IPS-20b (cell line): ENCODE measurements around the gene FAM9C.
A peak's percentile ranks its signal among the peaks of the same experiment; 100 is the strongest.
"Not testable (repeated sequence)": the region's sequence is repeated elsewhere in the genome, so short reads cannot be mapped to it uniquely, and the experiment has no call there.

Source experiments
- H3K27ac ChIP-seq: one replicate; pipeline ENCODE4 v1.5.1; 2013; ENCODE audit warnings: low read length
- H3K27me3 ChIP-seq: 2 replicates; pipeline ENCODE4 v1.6.1; 2013; ENCODE audit warnings: mild to moderate bottlenecking, low read length, inconsistent platforms; ENCODE audit not compliant: insufficient read depth
- H3K36me3 ChIP-seq: 2 replicates; pipeline ENCODE4 v1.6.1; 2013; ENCODE audit warnings: low read depth, mild to moderate bottlenecking, inconsistent platforms, low read length, moderate library complexity; ENCODE audit not compliant: insufficient read depth
- H3K4me1 ChIP-seq: 2 replicates; pipeline ENCODE4 v1.6.1; 2013; ENCODE audit warnings: mild to moderate bottlenecking, control low read depth, inconsistent platforms, low read length, moderate library complexity; ENCODE audit not compliant: insufficient read depth
- H3K4me3 ChIP-seq: 2 replicates; pipeline ENCODE4 v1.5.1; 2013; ENCODE audit warnings: mild to moderate bottlenecking, low read length, inconsistent platforms
- H3K9ac ChIP-seq: 2 replicates; pipeline ENCODE4 v1.6.1; 2013; ENCODE audit warnings: low read depth, mild to moderate bottlenecking, inconsistent platforms, low read length, moderate library complexity
- H3K9me3 ChIP-seq: 2 replicates; pipeline ENCODE4 v1.6.1; 2013; ENCODE audit warnings: mild to moderate bottlenecking, low read depth, low read length, inconsistent platforms; ENCODE audit not compliant: insufficient read depth

Gene FAM9C

DNA sequence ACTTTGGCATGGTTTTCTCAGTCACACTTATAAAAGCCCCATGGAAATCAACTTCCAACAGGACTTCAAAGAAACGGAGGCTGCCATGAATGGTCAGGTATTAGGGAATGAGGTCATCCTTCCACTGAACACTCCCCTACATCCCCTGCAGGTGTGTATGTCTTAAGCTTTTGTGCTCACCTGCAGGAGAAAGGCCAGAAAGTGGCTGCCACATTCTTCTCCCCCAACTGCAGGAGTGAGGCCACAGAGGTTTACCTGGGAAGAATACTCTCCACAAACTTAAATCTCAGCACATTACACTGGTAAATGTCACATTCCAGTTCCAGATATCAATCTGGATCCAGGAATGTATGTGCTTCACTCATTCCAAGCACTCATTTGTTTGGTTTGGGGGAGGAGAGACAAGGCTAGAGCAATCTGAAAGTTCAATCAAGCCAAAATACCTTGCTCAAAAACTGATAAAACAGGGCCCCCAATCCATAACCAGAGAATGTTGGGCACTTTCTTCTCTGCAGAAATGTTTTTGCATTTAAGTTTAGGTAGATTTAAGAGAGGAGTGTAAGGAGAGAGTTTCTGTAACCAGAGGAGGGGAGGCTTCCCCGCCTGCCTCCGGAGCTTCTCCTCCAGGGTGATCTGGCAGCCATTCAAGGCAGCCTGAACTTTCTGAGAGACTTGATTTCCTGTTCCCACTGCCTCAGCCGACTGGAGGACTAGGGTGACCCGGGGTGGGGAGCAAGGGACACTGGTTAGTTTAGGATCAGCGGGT is 15.4 kb downstream of the FAM9C start:
- H3K9ac ChIP-seq, result peak overlapping the region; percentile 72; the same call in 1 of the 2 replicates
- no peaks in the 10 kb centered on the region for H3K9me3 ChIP-seq
- H3K27ac ChIP-seq, result peak overlapping the region; percentile 65
- peaks cover 14% of the 10 kb centered on the region; the same call in 1 of the 2 replicates for H3K4me1 ChIP-seq
- no peaks in the 10 kb centered on the region for H3K27me3 ChIP-seq
- peak overlapping the region; percentile 4; the same call in 1 of the 2 replicates for H3K4me3 ChIP-seq
- no peaks in the 10 kb centered on the region for H3K36me3 ChIP-seq

GRCh38 chrX:13026877-13027652 is 17.4 kb downstream of the FAM9C start:
- Histone ChIP-seq H3K36me3 (no peaks in the 10 kb centered on the region), H3K9ac (no peak overlapping the region), H3K27ac (no peak overlapping the region), H3K4me1 (peaks cover 14% of the 10 kb centered on the region; the same call in 1 of the 2 replicates), H3K4me3 (no peak overlapping the region), H3K9me3 (no peaks in the 10 kb centered on the region), H3K27me3 (no peaks in the 10 kb centered on the region)

- H3K9me3 ChIP-seq, result no peaks in the 10 kb centered on the region
- no peak overlapping the region for H3K9ac ChIP-seq
- no peaks in the 10 kb centered on the region for H3K27me3 ChIP-seq
- no peaks in the 10 kb centered on the region for H3K36me3 ChIP-seq
- H3K4me3 ChIP-seq, result no peak overlapping the region
- H3K4me1 ChIP-seq, result peaks cover 10% of the 10 kb centered on the region; the same call in 1 of the 2 replicates
- H3K27ac ChIP-seq, result no peak overlapping the region
Measured at GRCh38 chrX:13024986-13025385, 19.4 kb downstream of the FAM9C start.

DNA sequence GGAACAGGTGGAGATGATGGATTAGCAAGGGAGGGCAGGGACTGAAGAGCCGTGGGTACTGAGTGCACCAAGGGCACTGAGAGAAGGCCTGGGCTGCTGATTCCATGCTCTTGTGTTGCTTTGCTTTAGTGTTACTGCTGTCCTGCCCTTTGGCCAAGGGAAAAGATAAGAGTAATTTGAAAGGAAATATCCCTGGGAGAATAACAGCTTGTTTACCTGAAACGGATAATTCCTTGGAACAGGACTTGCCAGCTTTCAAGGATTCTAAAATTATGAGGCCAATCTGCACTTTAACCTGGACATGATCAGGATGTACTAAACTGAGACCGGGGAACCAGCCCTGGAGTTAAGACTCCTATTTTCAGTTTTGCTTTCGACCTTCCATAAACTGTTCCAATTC is 20.4 kb downstream of the FAM9C start:
- Histone ChIP-seq H3K4me3 (no peak overlapping the region), H3K9ac (no peak overlapping the region), H3K27ac (no peak overlapping the region), H3K36me3 (no peaks in the 10 kb centered on the region), H3K9me3 (no peaks in the 10 kb centered on the region), H3K27me3 (no peaks in the 10 kb centered on the region), H3K4me1 (peaks cover under 1% of the 10 kb centered on the region; the same call in 1 of the 2 replicates)

DNA sequence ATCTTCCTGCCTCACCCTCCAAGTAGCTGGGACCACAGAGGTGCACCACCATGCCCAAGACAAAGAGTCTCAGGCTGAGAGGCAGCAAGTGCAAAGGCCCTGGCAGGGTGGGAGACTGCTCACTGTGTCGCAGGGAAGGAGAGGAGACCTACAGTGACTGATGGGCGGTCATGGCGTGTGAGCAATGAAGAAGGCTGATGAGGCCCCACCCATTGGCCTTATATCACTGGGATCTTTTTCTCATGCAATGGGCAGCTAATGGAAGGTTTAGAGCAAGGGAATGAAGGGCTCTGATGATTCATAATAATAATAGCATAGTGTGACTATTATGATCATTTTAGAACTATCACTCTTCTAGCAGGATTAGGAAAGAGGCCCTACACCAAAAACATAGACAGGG is 20.9 kb downstream of the FAM9C start:
- no peaks in the 10 kb centered on the region for H3K36me3 ChIP-seq
- no peak overlapping the region for H3K27ac ChIP-seq
- H3K9ac ChIP-seq, result no peak overlapping the region
- no peaks in the 10 kb centered on the region for H3K27me3 ChIP-seq
- no peaks in the 10 kb centered on the region for H3K9me3 ChIP-seq
- no peaks in the 10 kb centered on the region; the same call in 1 of the 2 replicates for H3K4me1 ChIP-seq
- H3K4me3 ChIP-seq, result no peak overlapping the region

DNA sequence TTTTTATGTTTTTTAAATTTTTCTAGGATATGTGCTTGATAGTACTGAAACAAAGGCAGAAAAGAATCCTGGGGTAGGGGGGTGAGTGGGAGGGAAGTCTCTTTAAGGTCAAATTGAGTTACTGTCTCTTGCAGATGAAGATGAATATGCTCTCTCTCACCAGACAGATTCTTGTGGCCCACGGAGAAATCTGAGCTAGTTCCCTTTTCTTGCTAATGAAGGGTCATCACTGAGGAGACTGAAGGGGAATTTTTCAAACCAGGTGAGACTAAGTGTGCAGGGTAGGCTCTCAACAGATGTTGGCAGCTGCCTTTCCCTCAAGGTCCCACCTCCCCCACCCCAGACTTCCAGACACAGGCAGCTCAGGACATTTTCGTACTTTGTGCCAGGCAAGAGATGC is 21.5 kb downstream of the FAM9C start:
- H3K27me3 ChIP-seq, result no peaks in the 10 kb centered on the region
- H3K27ac ChIP-seq, result no peak overlapping the region
- no peak overlapping the region for H3K4me3 ChIP-seq
- H3K9ac ChIP-seq, result no peak overlapping the region
- H3K9me3 ChIP-seq, result no peaks in the 10 kb centered on the region
- no peaks in the 10 kb centered on the region for H3K36me3 ChIP-seq
- H3K4me1 ChIP-seq, result no peaks in the 10 kb centered on the region; the same call in 1 of the 2 replicates

GRCh38 chrX:13016731-13017130 is 27.7 kb downstream of the FAM9C start:
- H3K27me3 ChIP-seq, H3K27ac ChIP-seq, H3K4me1 ChIP-seq, H3K9me3 ChIP-seq, H3K36me3 ChIP-seq, H3K9ac ChIP-seq, H3K4me3 ChIP-seq: not testable (repeated sequence)

DNA sequence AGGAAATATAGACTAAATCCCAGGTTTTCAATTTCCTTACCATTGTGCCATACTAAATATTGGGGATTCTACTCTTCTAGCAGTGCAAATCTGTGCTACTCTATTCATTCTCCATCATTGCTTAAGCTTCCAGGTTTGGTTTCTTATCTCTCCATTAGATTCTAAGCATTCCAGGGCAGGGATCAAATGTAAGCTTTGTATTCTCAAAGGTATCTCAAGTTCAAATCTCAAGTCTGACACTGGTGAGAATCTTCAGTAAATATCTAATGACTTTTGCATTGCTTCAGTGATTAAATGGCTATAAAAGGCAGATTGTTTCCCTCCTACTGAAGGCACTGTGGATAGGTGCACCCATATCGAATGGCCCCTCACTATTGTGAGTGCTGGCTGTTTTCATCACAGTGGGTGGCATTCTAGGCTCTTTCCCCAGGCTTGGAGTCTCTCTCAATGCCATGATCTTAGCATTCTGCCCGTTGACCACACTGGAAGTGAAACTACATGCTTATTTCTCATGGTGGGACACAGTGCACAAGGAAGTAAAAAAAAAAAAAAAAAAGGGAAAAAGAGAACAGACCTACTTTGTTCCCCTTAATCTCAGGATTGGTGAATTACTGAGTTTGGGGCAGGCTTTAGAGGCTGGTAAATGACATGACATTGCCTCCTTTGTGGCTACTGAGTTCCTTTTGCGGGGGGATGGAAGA is 28.7 kb downstream of the FAM9C start:
- H3K9ac ChIP-seq, result no peak overlapping the region
- no peak overlapping the region for H3K27ac ChIP-seq
- H3K9me3 ChIP-seq, result no peaks in the 10 kb centered on the region
- no peaks in the 10 kb centered on the region for H3K36me3 ChIP-seq
- H3K27me3 ChIP-seq, result no peaks in the 10 kb centered on the region
- H3K4me1 ChIP-seq, result peaks cover 9% of the 10 kb centered on the region
- H3K4me3 ChIP-seq, result no peak overlapping the region

DNA sequence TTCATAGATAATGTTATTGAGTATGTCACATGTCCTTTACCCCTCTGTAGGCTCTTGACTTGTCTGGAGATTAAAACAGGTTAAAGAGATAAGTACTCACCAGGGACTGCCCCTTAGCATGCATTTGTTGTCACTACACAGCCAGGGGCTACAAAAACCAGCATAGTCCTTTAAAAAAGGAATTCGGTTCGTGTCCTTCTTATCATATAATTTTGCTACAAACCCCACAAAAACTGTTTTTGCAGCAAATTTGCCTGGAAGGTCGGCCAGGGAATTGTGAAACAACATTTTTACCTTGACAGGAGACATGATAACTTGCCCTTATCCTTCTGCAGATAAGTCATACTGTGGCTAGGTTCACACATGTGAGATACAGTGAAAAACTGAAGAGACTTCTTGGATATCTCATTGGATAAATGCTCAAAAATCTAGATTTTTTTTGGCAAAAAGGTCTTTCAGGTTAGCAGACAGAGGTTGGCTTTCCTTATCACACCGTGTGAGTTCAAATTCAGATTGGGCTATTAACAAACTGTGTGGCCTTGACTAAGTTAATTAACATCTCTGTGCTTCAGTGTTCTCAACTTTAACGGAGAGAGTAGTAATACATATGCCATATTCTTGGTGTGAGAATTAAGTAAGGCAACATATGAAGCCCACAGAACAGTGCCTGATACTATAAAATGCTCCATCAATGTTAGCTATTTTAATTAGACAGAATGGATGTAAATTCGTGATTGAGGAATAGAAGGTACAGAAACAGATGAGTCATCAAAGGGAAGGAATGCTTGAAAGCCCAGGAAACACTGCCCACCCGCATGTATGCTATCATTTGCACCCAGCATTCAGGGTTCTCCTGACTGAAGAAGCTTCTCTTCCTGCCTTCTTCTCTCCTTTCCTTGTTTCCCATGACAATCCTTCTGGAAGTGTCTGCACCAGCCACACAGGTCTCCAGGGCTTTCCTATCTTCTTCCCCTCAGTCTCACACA is 30.0 kb downstream of the FAM9C start:
- Histone ChIP-seq H3K9ac (no peak overlapping the region), H3K27me3 (no peaks in the 10 kb centered on the region), H3K27ac (no peak overlapping the region), H3K36me3 (no peaks in the 10 kb centered on the region), H3K9me3 (no peaks in the 10 kb centered on the region), H3K4me1 (peaks cover 9% of the 10 kb centered on the region), H3K4me3 (no peak overlapping the region)

GRCh38 chrX:13013363-13014110 is 30.9 kb downstream of the FAM9C start:
- no peak overlapping the region for H3K27ac ChIP-seq
- H3K4me3 ChIP-seq, result no peak overlapping the region
- H3K9me3 ChIP-seq, result no peaks in the 10 kb centered on the region
- H3K36me3 ChIP-seq, result no peaks in the 10 kb centered on the region
- no peaks in the 10 kb centered on the region for H3K27me3 ChIP-seq
- H3K9ac ChIP-seq, result no peak overlapping the region; the same call in 1 of the 2 replicates
- peaks cover 9% of the 10 kb centered on the region for H3K4me1 ChIP-seq
